ENCODE data around the gene STK4.

The STK4 gene

GRCh38 chr20:45091366-45091765, 125.1 kb downstream of the STK4 start:
- DNase-seq = no peak

- DNase-seq = no peak
Observed at GRCh38 chr20:45092898-45093297, 126.6 kb downstream of the STK4 start.

DNA sequence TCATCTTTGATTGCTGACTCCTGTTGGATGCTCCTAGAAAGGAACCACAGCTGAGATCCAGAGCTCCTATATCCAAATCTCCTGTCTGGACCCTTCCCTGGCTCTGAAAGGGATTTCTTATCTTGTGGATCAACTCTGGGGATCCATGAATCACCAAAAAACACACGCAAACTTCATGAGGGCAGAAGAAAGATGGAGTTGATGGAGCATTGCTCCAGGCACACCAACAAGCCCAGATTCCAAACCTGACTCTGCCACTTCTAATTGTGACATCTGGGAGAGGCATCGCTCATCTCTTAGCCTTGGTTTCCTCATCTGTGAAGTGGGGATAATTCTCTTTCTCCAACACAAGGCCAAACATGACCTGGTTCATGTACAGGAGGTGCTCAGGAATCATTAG, 127.9 kb downstream of the STK4 start:
- DNase-seq = no peak

- DNase-seq = no peak
Observed at GRCh38 chr20:45094864-45095574, 128.7 kb downstream of the STK4 start.

GRCh38 chr20:45095805-45096238, 129.5 kb downstream of the STK4 start:
- peak; percentile 24 for DNase-seq

DNA sequence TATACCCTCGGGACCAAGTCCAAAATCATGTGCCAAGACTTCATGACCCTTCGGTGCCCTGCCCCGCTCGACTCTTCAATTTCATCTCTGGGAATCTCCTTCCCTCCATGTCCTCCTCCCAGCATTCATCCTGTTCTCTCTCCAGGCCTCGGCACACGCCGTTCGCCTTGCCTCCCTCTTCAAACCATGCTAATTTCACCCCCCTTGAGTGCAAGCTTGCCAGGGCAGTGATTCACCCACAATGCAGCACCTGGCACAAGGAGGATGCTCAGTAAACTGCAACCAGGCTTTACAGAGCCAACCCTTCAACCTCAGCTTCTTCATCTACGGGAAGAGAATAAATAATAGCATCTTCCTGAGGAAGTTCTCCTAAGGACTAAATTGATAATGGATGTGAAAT, 130.5 kb downstream of the STK4 start:
- no peak for DNase-seq

- no peak for DNase-seq
Observed at GRCh38 chr20:45097485-45098102, 131.3 kb downstream of the STK4 start.

DNA sequence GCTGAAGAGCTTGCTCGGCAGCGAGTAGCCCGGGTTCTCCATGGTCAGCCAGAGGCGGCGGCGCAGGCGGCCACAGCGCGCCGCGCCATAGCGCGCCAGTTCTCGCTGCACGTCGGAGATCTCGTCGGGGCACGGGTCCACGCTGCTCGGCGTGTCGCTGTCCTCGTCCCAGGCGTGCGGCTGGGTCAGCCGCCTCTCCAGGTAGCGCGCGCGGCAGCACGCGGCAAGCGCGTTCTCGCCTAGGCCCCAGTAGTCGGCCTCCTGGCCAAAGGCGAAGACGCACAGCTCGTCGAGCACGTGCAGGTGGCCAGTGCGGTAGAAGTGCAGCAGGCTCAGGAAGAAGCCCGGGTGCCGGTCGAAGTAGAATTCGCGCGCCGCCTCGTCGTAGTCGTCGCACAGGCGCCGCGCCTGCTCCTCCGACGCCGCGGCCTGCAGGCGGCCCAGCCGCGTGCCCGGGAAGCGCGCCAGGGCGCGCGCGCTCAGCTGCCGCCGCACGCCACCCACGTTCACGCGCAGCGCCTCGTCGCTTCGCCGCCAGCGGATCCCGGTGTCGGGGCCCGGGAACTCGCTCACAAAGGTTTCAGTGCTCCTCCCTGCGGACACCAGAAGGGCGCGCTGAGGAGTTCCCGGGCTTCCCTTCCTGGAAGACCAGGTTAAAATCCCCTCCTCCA, 131.9 kb downstream of the STK4 start:
- DNase-seq = no peak

GRCh38 chr20:45100563-45101245, 134.4 kb downstream of the STK4 start, which contains the start of gene KCNS1:
Gene KCNS1 (minus strand): TSS chr20:45101127. CDS start chr20:45099236, 1,891 bp downstream.
- no peak for DNase-seq

- no peak for DNase-seq
Observed at GRCh38 chr20:45101333-45101850, 135.1 kb downstream of the STK4 start.

- DNase-seq = no peak
Observed at GRCh38 chr20:45103072-45103471, 136.8 kb downstream of the STK4 start.

DNA sequence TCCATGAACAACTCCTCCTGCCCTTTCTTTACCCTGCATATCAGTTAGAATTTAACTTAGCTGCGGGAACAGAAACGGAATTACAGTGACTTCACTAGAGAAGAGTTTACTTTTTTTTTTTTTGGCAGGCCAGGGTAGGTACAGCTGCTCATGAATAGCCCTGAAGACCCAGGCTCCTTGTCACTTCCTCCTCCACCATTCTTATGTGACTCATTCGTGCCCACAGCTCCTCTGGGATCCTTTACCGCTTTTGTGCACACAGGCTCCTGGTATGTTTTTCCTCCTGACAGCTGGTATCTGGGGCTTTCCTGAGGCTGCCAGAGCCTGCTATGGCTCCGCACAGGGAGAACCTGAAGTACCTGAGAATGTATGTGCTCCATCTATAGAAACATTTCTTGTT, 138.5 kb downstream of the STK4 start:
- no peak for DNase-seq

- DNase-seq = no peak
Observed at GRCh38 chr20:45105317-45105716, 139.0 kb downstream of the STK4 start.

DNA sequence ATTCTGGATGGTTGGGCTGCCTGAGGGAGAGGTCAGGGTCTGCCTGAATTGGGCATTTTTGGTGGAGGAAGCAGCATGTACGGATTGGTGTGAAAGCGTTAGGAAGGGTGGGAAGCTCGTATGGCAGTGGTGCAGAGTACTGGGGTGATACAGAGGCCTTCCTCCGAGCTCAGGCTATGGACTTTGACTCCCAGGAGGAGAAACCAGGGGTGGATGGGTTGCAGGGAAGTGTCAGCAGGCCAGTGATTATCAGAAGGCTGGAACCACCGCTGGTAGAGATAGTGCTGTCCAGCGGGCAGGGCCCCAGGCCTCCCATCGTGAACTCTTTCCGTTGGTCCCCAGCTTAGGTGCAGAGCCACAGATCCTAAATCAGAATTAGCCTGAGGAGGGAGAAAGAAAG, 143.3 kb downstream of the STK4 start:
- DNase-seq = no peak

DNA sequence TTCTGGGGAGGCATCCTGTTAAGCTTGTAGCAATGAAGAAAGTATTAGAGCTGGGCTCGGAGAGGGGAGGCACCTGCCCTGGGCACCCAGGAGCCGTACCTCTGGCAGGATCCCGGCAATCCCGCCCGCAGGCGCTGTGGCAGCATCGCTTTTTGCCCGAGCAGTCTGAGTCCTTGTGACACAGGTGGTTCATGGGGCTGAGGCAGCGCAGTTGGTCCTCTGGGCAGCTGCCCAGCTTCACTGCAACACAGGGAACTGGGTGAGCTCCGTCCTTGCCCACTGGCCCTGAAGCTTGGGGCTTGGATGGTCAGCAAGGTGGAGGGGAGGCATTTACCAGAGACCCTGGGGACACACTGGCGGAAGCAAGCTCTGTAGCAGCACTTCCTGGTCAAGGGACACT, 144.0 kb downstream of the STK4 start:
- no peak for DNase-seq

- DNase-seq = no peak
Observed at GRCh38 chr20:45111285-45111684, 145.0 kb downstream of the STK4 start.

DNA sequence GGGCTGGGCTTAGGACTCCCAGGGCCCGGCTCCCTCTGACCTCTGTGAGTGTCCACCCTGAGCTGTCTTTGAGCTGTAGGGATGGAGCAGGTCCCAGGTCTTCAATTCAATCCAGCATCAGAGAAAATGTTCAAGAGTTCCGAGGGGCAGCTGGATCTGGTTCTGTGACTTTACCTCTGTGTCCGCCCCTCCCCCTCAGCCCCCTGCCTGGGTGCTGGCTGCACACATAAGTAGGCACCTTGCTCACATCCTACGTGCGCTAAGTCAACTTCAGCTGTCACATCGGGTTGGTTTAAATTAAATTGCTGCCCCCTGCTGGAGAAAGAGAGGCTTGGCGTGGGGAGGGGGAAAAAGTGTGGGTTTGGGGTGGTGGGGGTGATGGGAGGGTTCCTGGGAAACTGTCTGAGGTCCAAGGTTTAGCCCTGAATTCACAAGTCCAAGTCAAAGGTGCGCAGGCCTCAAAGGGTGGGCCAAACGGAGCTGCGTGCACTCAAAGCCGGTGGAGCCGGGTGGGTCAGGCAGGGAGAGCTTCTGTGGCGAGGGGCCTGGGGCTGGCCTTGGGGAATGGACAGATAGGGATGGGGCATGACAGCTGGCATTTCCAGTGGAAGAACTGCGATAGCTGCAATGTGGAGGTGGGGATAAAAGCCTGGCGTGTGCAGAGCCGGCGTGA, 145.6 kb downstream of the STK4 start:
- no peak for DNase-seq

GRCh38 chr20:45112754-45113153, 146.4 kb downstream of the STK4 start:
- no peak for DNase-seq

DNA sequence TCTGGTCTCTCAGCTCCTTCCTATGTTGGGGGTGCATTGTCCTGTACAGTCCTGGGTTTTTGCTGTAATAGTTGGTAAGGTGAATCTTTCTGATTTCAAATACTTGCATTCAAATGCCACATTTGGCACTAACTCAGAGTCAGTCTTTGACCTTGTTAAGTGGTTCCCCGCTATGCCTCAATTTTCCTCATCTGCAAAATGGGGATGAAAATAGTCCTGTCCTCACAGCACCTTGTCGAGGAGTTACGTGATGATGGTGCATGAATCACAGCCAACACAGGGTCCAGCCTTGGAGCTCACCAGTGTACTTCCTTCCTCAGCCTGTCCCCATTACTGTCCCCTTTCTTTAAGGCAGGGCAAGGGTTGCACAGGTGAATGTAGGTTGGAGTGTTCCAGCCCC, 147.6 kb downstream of the STK4 start:
- no peak for DNase-seq

DNA sequence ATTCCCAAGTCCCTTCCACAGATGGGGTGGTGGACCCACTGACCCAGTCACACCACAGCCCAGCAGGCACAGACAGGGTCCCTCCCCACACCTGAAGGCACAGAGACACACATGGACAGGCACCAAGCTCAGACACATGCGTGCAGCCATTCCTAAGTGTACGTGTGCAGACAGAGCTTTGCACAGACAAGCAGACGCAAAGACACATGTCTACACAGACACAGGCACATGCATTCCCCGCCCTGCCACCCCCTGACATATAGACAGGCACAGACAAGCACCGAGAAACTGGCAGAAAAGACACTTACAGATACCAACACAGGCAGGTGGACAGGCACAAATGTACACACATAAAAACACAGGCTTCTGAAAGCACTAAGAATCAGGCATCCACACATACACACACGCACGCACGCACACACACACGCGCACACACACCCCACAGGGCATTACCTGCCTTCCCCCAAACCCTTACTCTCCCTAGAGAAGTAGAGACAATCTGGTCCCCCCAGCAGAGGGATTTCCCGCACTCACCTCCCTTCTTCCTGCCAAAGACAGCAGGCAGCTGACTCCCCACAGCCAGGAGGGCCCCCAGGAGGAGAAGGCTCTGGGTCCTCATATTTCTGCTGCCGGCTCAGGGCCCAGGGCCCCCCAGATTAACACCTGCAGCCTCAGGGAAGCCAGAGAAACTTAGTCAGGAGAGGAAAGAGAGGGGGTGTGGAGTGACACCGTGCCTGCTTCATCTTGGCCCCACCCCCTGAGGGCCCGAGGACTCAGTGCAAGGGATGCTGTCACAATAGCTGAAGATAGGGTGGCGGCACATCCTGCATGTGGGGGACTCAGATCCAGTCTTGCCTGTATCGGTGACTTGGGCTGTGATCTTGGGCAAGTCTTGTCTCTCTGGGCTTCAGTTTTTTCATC, 148.4 kb downstream of the STK4 start, which contains the start of gene WFDC5:
WFDC5 (minus strand) TSS at position 710 of the 921 bp plus-strand sequence; CDS start at position 619, 91 bp downstream.
- no peak for DNase-seq

GRCh38 chr20:45115386-45115774, 149.1 kb downstream of the STK4 start:
- DNase-seq = no peak
